ENCODE data around the gene OTP. TPM values are rescaled to one million over a fixed set of nuclear protein-coding genes. Genes with fewer than 3 reads are reported as not detected.

OTP gene
- total RNA-seq, 1 donor from 2014 or later, result 0.17 TPM

GRCh38 chr5:77663090-77663863, 24.8 kb upstream of the OTP start:
- H3K27ac Mint-ChIP-seq (ENCODE audit: unreplicated experiment), result no peak overlapping the region
- H3K4me3 Mint-ChIP-seq (ENCODE audit: unreplicated experiment), result no peak overlapping the region
- H3K36me3 Mint-ChIP-seq (ENCODE audit: unreplicated experiment), result no peaks in the 10 kb centered on the region
- H3K27me3 Mint-ChIP-seq (ENCODE audit: unreplicated experiment), result no peaks in the 10 kb centered on the region
- DNase-seq, result no peak
- no peaks in the 10 kb centered on the region for H3K9me3 Mint-ChIP-seq (ENCODE audit: unreplicated experiment)
- no peak for TF ChIP-seq CTCF (IDR thresholded peaks at IDR 0.05; ENCODE audit: partially characterized antibody, unreplicated experiment)
- H3K4me1 Mint-ChIP-seq (ENCODE audit: low read depth, unreplicated experiment), result no peaks in the 10 kb centered on the region

GRCh38 chr5:77662635-77663034, 24.1 kb upstream of the OTP start:
- no peak for TF ChIP-seq CTCF (IDR thresholded peaks at IDR 0.05; ENCODE audit: partially characterized antibody, unreplicated experiment)
- no peak overlapping the region for H3K27ac Mint-ChIP-seq (ENCODE audit: unreplicated experiment)
- H3K4me1 Mint-ChIP-seq (ENCODE audit: low read depth, unreplicated experiment), result no peaks in the 10 kb centered on the region
- H3K36me3 Mint-ChIP-seq (ENCODE audit: unreplicated experiment), result no peaks in the 10 kb centered on the region
- no peaks in the 10 kb centered on the region for H3K9me3 Mint-ChIP-seq (ENCODE audit: unreplicated experiment)
- no peaks in the 10 kb centered on the region for H3K27me3 Mint-ChIP-seq (ENCODE audit: unreplicated experiment)
- H3K4me3 Mint-ChIP-seq (ENCODE audit: unreplicated experiment), result no peak overlapping the region
- DNase-seq, result no peak

- peaks cover 2% of the 10 kb centered on the region for H3K27me3 Mint-ChIP-seq (ENCODE audit: unreplicated experiment)
These were observed 20.1 kb upstream of the OTP start for GRCh38 chr5:77658662-77659061.

GRCh38 chr5:77651343-77651742, 12.8 kb upstream of the OTP start:
- H3K36me3 Mint-ChIP-seq (ENCODE audit: unreplicated experiment), result peaks cover 9% of the 10 kb centered on the region
- no peak for TF ChIP-seq CTCF (IDR thresholded peaks at IDR 0.05; ENCODE audit: partially characterized antibody, unreplicated experiment)
- H3K4me3 Mint-ChIP-seq (ENCODE audit: unreplicated experiment), result no peak overlapping the region
- no peak overlapping the region for H3K27ac Mint-ChIP-seq (ENCODE audit: unreplicated experiment)
- H3K4me1 Mint-ChIP-seq (ENCODE audit: low read depth, unreplicated experiment), result no peaks in the 10 kb centered on the region
- DNase-seq, result no peak
- peaks cover 8% of the 10 kb centered on the region for H3K27me3 Mint-ChIP-seq (ENCODE audit: unreplicated experiment)
- H3K9me3 Mint-ChIP-seq (ENCODE audit: unreplicated experiment), result no peaks in the 10 kb centered on the region

More at GRCh38 chr5:77658662-77659061, 20.1 kb upstream of the OTP start:
- peaks cover 9% of the 10 kb centered on the region for H3K36me3 Mint-ChIP-seq (ENCODE audit: unreplicated experiment)
- no peak for DNase-seq
- no peaks in the 10 kb centered on the region for H3K9me3 Mint-ChIP-seq (ENCODE audit: unreplicated experiment)
- H3K27ac Mint-ChIP-seq (ENCODE audit: unreplicated experiment), result no peak overlapping the region
- H3K4me1 Mint-ChIP-seq (ENCODE audit: low read depth, unreplicated experiment), result no peaks in the 10 kb centered on the region
- no peak for TF ChIP-seq CTCF (IDR thresholded peaks at IDR 0.05; ENCODE audit: partially characterized antibody, unreplicated experiment)
- H3K4me3 Mint-ChIP-seq (ENCODE audit: unreplicated experiment), result no peak overlapping the region

- H3K4me1 Mint-ChIP-seq (ENCODE audit: low read depth, unreplicated experiment), result no peaks in the 10 kb centered on the region
- no peak for DNase-seq
- peaks cover 3% of the 10 kb centered on the region for H3K9me3 Mint-ChIP-seq (ENCODE audit: unreplicated experiment)
- no peak for TF ChIP-seq CTCF (IDR thresholded peaks at IDR 0.05; ENCODE audit: partially characterized antibody, unreplicated experiment)
- no peak overlapping the region for H3K27ac Mint-ChIP-seq (ENCODE audit: unreplicated experiment)
- H3K4me3 Mint-ChIP-seq (ENCODE audit: unreplicated experiment), result no peak overlapping the region
- peaks cover 13% of the 10 kb centered on the region for H3K27me3 Mint-ChIP-seq (ENCODE audit: unreplicated experiment)
- peaks cover 9% of the 10 kb centered on the region for H3K36me3 Mint-ChIP-seq (ENCODE audit: unreplicated experiment)
These were observed 12.2 kb upstream of the OTP start for GRCh38 chr5:77650686-77651085.

Measured in glutamatergic neuron (in vitro differentiated cells).